HG03064 (cell line): ENCODE measurements around the gene FOXD1.
"Not testable (repeated sequence)": the region's sequence is repeated elsewhere in the genome, so short reads cannot be mapped to it uniquely, and the experiment has no call there.

Source experiments
- ATAC-seq: cut with Tn5 transposase; IDR thresholded peaks from one replicate; pipeline ENCODE4 v1.9.1; 2021; ENCODE audit warnings: low read depth; ENCODE audit not compliant: unreplicated experiment

FOXD1 gene

DNA sequence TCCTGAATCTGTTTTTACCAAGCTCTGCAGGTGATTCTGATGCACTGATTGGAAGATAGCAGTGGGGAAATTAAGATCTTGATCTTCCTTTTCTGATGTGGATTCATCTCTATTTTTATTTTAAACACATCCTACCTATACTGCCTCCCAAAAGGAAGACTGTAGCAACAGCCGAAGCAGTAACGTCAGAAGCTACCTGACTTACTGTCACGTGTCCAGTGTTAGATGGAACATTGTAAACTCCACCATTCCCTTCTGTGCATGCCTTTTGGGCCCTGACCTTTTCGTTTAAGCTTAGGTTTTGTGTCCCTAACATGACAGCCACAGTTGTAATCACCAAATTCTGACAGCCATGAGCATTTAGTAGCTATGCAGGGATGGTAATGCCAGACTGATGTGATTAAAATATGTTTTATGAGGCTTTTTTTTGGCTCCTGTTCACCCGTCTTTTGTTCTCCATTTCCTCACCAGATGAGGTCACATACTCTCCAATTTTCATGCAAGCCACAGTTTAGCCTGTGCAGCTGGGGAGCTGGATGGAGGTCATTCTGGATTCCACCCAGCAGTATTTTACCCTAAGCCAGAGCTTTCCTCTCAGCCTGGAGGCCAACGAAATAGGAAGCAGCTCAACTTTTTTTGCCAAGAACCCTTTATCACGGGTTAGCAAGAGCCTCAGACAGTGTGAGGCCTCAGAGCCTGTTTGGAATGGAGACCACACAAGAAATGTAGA is 15.6 kb upstream of the FOXD1 start:
- ATAC-seq, result no peak

DNA sequence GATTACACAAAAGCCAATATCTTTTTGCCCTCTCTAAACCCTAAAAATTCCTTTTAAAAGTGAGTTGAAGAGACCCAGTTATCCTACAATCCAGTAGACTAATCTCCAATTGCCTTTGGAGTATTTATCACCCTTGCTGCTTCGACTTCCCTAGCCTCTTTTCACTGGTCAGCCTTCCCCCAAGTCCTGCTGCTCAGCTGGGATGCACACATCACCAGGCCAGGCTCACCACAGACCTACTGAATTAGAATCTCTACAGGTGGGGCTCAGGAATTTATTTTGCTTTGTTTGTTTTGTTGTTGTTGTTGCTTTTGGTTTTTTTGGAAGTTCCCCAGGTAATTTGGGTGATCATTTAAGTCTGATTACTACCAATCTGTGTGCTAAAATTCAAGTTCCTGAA is 11.6 kb upstream of the FOXD1 start:
- ATAC-seq, result no peak

DNA sequence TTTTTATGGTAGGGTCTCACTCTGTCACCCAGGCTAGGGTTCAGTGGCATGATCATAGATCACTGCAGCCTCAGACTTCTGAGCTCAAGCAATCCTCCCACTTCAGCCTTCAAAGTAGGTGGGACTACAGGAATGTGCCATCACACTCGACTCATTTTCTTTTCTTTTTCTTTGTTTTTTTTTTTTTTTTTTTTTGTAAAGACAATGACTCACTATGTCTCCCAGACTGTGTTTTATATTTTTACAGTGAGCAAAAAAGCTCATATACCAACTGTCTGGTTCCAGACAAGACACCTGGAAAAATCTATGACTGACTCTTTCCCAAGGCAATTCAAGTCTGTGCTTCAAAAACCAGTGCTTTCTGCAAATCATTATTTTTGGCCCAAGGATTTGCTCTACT is 10.8 kb upstream of the FOXD1 start:
- ATAC-seq, result no peak

DNA sequence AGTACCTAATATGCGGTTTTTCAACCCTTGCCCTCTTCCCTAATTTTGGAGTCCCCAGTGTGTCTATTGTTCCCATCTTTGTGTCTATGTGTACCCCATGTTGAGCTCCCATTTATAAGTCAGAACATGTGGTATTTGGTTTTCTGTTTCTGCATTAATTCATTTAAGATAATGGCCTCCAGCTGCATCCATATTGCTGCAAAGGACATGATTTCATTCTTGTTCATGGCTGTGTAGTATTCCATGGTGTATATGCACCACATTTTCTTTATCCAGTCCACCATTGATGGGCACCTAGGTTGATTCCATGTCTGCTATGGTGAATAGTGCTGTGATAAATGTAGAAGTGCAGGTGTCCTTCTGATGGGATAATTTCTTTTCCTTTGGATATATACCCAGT is 7.9 kb upstream of the FOXD1 start:
- not testable (repeated sequence) for ATAC-seq

DNA sequence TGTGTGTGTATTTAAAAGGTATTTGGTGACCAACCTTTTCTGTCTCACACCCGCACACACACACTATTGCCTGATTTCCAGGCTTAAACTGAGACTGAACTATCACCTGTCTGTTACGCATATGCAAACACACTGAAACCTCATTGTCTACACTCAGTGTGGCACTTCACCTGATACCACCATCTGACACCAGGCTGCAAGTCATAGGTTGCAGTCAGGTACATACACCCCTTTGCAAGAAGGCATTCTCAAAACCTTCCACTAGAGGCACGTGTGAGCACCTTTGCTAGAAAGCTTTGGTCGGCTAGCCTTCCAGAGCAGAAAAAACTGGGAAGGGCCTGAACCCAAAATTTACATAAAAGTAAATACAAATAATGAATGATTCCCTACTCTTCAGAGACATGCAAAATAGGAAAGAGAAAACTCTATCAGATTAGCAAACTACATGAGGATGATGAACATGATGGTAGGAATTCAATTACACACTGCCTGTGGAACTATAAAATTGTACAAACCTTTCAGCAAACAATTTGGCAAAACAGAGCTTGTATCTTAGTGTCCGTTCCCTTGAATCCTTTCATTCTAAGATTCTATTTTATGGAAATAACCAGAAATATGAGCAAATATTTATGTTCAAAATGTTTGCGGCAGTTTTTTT is 5.9 kb upstream of the FOXD1 start:
- no peak for ATAC-seq

DNA sequence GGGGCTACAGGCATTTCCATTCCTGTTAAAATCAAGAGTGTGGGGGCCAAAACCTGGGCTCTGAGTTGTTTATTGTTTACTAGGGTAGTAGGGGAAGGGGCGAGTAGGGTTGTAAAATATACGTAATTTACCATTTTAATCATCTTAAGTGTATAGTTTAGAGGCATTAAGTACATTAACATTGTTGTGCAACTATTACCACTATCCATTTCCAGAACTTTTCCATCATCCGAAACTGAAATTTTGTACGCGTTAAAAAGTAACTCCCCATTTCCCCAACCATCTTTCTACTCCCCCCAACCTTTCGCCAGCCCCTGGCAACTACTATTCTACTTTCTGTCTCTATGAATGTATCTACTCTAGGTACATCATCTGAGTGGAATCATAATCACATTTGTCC is 3.6 kb upstream of the FOXD1 start:
- no peak for ATAC-seq

DNA sequence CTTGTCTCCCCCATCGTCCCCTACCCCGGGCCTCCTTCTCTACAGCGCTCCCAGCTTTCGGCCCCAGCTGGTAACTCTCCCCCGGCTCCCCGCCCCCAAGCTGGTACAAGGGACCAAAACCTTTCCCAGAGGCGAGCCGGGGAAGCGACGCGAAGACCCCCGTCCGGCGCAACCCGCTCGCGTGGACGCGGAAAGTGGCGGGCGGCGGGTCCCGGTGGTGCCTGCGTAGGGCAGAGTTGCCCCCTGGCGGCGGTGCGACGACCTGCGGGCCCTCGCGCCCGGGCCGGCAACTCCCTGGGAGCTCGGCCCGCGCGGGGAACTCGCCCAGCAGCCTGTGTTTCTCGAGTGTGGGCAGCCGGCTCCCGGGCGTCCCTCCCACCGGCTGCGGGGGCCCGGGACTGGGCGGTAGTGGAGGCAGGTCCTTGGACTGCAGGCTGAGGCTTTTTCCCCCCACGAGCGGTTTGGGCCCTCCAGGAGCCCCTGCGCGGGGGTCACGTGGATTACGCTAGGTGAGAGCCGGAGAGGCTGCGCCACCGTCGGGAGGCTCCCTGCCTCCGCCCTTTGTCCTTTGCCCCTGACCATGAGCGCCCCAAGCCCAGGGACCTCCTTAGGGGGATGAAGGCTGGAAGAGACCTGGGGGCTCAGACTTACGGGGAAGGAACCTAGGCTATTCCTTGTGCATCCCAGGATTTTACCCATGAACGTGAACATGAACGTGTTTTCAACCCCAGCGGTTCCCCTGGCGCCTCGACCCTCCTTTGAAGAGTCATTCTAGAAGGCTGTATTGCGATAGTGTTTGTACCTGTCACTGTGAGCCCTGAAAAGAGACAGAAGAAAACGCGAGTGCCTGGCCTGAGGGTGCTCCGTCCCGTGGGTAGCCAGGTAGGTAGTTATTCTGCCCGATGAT is 2.9 kb upstream of the FOXD1 start:
- ATAC-seq, result no peak

DNA sequence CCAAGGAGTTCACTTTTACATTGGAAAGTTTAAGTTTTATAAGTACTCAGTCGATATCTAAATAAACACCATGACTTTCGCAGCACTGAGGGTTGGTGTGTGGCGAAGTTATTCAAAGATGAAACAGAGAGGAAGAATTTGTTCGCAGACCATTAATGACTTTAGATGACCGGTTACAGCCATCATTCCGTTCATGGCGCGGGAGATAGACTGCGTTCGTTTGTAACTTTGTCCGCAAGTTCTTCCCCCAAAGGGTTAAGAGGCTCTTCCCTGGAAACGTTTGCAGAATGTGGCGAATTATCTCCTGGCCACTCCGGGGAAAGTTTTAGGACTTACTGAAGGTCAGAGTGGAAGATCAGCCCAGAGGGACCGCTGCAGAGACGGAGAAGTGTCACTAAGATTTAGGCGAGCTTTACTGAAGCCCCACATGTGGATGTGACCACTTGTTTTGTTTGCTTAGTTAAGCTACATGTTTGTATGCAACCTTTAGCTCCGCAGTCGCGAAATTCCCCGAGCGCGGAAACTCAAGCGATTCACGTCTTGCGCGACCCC is 2.2 kb upstream of the FOXD1 start:
- ATAC-seq, result no peak

DNA sequence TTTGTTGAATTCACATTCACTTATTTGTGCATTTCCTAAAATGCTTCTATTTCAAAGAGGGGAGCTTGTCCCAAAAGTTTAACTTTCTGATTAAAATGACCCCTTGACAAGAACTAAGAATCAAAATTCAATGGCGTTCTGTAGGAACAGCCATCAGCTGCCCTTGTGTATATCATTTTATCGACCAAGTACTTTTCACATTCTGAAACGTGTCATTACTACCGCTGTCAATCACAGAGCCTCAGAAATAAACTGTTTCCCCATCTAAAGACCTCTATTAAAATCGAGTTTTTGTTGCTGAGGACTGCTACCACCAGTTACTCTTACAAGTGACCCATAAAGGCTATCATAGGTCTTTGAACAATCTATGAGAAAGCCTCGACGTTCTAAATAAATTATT is 1.6 kb upstream of the FOXD1 start:
- no peak for ATAC-seq

DNA sequence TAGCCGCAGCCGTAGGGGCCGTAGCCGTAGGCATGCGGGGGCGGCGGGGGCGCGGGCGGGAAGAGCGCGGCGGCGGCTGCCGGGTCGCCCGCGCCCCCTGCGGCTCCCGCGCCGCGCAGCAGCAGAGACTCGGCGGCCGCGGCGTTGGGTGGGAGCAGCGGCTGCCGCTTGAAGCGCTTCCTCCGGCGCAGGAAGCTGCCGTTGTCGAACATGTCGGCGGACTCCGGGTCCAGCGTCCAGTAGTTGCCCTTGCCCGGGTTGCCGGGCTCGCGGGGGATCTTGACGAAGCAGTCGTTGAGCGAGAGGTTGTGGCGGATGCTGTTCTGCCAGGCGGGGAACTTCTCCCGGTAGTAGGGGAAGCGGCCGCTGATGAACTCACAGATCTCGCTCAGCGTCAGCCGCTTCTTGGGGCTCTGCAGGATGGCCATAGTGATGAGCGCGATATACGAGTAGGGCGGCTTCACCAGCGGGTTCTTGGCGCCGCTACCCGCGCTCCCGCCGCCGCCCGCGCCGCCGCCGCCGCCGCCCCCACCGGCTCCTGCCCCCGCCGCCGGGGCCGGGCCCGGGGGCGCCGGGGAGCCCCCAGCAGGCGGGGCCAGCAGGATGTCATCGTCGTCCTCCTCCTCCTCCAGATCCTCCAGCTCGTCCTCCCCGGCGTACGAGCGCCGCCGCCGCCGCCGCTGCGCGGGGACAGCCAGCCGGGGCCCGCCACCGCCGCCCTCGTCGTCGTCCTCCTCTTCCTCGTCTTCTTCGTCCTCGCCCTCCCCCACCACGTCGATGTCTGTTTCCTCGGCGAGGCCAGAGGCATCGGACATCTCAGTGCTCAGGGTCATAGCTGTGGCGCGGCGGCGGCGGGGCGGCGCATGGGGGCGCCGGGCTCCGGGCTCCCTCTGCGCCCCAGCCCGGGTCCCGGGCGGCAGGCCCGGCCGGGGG is 781 bp downstream of the FOXD1 start:
- no peak for ATAC-seq

DNA sequence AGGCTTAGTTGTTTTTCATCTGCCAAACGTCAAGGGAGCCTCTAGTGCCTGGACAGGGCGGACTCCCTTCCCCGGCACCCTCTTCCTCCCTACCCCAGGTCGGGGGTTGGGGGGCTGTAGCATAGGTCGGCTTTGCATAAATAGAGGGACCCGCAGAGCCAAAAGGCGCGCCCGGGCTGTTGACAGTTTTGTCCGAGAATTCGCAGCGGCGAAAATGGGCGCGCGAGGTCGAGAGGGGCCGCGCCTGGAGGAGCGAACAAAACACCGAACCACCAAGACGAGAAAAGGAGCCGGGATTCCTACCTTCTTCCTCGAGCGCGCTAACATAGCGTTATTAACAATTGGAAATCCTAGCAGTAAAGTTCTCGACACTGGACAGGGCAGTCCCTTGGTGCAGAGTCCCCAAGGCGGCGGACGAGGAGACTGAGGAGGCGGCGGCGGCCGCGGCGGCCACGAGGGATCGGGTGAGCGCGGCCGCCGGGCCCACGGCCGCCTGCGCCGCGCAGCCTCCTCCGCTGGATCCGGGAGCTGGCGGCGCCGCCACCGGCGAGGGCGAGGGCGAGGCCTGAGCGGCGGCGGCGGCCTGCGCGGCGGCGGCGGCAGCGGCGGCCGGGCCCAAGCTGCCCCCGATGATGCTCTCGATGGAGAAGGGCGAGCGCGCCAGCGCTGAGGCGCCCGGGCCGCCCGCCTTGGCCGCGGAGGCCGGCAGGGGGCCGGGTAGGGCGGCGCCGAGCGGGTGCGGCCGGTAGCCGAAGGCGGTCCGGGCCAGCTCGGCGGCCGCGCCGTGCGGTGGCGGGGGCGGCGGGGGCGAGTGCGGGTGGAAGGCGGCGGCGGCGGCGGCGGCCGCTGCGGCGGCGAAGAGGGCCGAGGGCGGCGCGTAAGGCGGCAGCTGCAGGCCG is 1.7 kb downstream of the FOXD1 start:
- no peak for ATAC-seq

DNA sequence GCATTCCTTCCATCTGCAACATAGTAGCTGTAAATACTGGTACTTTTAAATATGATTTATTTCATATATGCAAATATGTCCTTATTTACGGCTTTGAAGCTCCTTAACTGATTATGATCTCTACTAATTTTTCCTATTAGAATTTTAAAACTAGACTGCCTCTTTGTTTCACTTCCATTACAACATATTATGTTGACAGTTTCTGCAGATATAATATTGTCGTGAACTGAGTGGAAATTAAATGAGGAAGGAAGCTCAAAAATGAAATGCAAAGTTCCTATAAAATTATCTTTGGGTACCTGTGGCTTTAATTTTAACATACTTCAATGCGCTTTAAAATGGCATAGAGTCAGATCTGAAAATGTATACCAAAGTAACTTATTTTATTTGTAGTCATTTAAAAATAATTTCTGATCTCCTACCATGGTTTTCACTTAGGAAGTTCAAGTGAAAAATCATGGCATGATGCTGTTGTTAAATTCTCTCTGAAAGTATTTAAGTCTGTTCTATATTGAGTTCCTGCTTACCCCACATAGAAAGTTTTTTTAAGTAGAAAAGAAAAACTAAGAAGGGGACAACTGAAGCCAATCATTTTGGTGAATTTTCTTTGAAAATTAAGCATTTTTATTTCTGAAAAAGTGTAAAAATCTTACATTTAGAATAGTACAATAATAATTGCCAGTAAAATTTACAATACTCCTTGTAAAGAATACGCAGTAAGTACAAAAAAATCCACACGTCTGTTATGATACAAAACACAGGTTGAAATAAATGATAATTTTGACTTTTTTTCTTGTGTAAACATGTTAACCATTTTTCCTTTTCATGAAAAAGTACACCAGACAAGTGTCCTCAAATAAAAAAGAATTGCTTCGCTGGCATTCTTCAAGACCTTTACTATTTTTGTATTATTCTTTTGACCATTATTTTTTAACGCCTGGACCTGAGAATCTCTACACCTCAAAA is 2.6 kb downstream of the FOXD1 start:
- no peak for ATAC-seq

DNA sequence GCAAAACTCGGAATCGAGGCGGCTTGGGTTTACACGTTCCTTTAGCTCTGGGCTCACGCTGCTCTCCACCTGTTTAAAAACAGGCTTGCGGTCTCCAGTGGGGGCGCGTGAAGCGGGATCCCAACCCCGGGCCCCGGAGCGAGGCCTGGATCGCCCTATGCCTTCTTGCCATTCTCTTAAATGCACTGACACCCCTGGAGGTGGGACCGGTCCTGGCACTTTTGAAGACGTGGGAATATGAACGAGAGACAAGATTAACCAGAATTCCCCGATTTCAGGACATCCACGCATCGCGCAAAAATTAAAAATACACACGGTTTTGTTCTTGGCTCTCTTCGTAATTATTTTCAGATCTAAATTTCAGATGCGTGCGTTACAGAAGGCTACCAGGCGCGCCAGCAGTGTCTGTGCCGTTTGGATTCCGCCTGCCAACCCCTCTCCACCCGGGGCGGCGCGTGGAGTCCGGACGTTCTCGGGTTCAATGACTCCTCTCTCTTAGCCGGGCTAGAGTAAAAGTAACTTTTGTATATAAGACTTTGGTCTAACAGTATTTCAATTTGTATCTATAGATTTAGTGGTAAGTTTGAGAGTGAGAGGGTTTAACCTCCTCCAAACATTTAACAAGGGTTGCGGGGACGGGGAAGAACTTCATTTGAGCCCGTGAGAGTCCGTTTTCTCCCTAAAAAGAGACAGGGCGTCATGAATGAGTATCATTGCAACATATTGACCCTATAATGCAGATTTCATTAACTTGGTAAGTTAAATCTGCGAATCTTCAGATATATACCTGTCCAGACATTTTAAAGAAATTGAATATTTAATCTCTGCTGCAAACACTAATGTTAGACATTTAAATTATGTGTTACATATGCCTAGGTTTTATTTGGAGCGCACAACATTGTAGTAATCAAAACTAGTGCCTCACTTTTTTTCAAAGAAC is 3.8 kb downstream of the FOXD1 start:
- ATAC-seq, result no peak

DNA sequence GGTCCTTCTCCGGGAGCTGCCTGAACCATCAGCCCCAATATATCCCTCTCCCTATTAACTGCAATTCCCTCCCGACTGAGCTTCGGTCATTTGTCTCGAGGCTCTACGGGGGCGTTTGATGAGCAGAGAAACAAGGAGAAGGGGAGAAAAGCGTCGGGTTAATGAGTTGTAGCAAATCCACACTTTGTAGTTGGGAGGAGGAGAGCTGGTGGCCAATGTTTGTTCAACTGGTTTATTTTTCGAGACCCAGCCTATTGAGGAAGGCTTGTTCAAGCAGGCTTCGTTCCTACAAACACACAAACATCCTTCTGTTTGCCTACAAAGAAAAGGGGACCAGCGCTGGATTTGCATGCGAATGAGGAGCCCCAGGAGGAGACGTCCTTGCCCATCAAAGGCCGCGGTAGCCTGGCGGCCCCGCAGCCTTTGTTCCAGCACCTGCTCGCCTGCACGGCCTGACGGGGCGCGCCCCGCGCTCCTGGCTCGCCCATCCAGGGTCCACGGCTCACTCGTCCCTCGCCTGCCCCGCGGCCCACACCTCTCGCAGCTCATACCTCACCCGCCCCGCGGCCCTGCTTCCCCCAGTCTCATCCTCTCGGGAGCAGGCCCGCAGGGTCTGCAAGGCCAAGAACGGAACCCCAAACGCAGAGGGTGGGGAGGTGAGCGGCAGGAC is 4.6 kb downstream of the FOXD1 start:
- no peak for ATAC-seq

DNA sequence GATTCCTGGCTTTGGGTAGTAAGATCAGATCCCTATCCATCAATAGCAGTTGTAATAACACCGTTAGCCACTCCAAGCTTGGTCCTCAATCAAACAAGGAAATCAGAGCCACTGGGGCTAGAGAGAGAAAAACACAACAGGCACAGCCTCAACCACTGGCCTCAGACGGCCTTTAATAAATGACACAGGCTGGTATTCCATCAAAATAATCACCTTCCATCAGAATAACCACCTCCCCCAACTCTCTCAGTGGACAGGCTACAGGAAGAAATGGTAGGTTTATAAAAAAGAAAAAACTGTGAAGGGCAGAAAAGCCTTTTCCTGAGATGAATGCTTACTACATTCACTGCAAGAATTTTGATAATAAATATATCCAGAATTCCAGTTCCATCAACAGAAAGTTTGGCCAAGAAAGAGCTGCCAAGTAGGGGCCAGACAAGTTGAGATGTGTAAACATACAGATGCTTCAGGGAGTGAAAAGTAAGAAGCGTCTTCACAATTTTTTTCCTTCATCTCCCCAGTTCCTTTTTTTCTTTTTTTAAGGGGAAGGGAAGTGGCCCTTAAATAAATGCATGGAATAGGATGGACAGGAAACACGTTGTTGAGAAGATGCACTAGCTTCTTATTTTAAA is 5.5 kb downstream of the FOXD1 start:
- no peak for ATAC-seq

DNA sequence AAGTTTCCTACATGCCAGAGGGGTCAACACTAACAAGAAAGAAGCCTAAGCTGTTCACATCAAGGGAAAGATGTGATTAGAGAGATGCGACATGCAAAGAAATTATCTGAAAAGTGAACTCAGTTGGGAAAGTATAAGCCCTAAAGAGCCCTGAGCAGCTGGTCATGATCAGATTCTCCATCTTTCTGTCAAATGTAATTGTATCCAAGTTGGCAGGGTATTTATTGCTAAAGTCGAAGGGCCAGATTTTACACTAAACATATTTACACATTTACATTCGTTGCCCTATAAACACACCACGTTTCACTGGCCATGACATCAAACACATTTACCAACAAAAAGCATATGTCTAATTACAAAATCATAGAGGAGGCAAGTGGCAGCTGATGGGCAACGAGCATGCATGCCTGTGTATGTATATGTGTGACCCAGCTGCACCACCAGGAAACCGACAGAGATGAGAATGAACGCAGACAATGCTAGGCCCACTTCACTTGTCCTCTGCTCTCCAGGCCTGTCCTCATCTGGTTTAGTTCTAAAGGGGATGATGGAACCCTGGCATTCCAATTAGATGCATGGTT is 6.3 kb downstream of the FOXD1 start:
- no peak for ATAC-seq
